Ectodermal cell (in vitro differentiated cells): ENCODE data around the gene FSTL4. TPM values are rescaled to one million over a fixed set of nuclear protein-coding genes. Genes with fewer than 3 reads are reported as not detected.

Source experiments
- H3K27ac ChIP-seq: 2 replicates; pipeline ENCODE4 v1.7.0; 2013; ENCODE audit warnings: mild to moderate bottlenecking, low read depth, low read length; ENCODE audit not compliant: insufficient read depth, poor library complexity, severe bottlenecking
- H3K27me3 ChIP-seq: 2 replicates; pipeline ENCODE4 v1.7.0; 2013; ENCODE audit warnings: mild to moderate bottlenecking, low read length; ENCODE audit not compliant: insufficient read depth, control insufficient read depth, poor library complexity, severe bottlenecking
- H3K36me3 ChIP-seq: one replicate; pipeline ENCODE4 v1.7.0; 2013; ENCODE audit warnings: low read length; ENCODE audit not compliant: control insufficient read depth, insufficient read depth
- H3K4me1 ChIP-seq: one replicate; pipeline ENCODE4 v1.7.0; 2013; ENCODE audit warnings: low read length; ENCODE audit not compliant: control insufficient read depth, insufficient read depth
- H3K4me3 ChIP-seq: 2 replicates; pipeline ENCODE4 v1.7.0; 2013; ENCODE audit warnings: low read depth, low read length, control low read depth; ENCODE audit not compliant: insufficient read depth
- H3K9me3 ChIP-seq: 2 replicates; pipeline ENCODE4 v1.7.0; 2013; ENCODE audit warnings: mild to moderate bottlenecking, low read length, moderate library complexity; ENCODE audit not compliant: control insufficient read depth
- whole genome bisulfite sequencing, 2 experiments: methylation state at CpG; one replicate each; pipeline ENCODE4 v1.1.7; 2013; ENCODE audit warnings: missing lambda C conversion rate in 2 of 2; 5-methylcytosine and 5-hydroxymethylcytosine counted together
- polyA plus RNA-seq, 4 experiments: library from polyadenylated mRNA; stranded (reverse); fragments of 50-300 nt; gene quantifications; one replicate each; pipeline ENCODE4 v1.2.3, GENCODE V29; 2013

Gene FSTL4
- polyA plus RNA-seq (2013, experiment 1 of 4), result 2.1 TPM
- 1.9 TPM for polyA plus RNA-seq (2013, experiment 2 of 4)
- 2.0 TPM for polyA plus RNA-seq (2013, experiment 3 of 4)
- polyA plus RNA-seq (2013, experiment 4 of 4), result 0.85 TPM

GRCh38 chr5:133612249-133612860 lies at the start of gene FSTL4:
Gene FSTL4 (minus strand): TSS chr5:133612541.
- WGBS, 2 experiments, result 1% methylated on average over 74 of the region's 74 CpGs

DNA sequence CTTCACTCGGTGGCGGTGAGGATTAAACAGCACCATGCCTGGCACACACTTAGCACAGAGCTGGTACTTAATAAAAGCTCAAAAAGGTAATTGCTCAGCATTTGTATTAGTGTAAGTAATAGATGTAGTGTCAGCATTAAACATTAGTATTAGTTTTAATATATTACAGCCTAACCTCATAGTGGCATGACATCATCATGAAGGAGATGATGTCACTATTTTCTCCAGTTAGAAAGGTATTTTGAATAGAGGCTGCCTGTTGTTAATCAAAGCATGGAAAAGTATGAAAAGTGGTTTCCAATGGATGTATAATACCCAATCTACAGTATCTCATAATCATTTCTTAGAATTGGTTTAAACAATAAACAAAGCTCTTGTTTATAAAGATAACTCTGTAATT lies 49.0 kb upstream of the FSTL4 start:
- no peak overlapping the region for H3K4me3 ChIP-seq
- H3K27me3 ChIP-seq, result no peaks in the 10 kb centered on the region
- 95 to 97% methylated on average over 2 of the region's 2 CpGs for WGBS, 2 experiments

More at GRCh38 chr5:133612249-133612860, at the start of gene FSTL4:
- H3K27me3 ChIP-seq, result peaks cover 81% of the 10 kb centered on the region
- H3K27ac ChIP-seq, result no peak within 1 kb of the TSS
- peak within 1 kb of the TSS; percentile 10 for H3K4me3 ChIP-seq
- no peaks in the 10 kb centered on the region for H3K9me3 ChIP-seq
- no peaks in the 10 kb centered on the region for H3K36me3 ChIP-seq
- H3K4me1 ChIP-seq, result no peaks in the 10 kb centered on the region

GRCh38 chr5:133658327-133658726 lies 46.0 kb upstream of the FSTL4 start:
- 100% methylated on average over 1 of the region's 1 CpG; no CpG with 5 or more reads in 1 of the 2 experiments for WGBS, 2 experiments

More for the DNA sequence above, 49.0 kb upstream of the FSTL4 start:
- Histone ChIP-seq H3K4me1 (no peaks in the 10 kb centered on the region), H3K27ac (no peak overlapping the region), H3K36me3 (no peaks in the 10 kb centered on the region), H3K9me3 (no peaks in the 10 kb centered on the region)

DNA sequence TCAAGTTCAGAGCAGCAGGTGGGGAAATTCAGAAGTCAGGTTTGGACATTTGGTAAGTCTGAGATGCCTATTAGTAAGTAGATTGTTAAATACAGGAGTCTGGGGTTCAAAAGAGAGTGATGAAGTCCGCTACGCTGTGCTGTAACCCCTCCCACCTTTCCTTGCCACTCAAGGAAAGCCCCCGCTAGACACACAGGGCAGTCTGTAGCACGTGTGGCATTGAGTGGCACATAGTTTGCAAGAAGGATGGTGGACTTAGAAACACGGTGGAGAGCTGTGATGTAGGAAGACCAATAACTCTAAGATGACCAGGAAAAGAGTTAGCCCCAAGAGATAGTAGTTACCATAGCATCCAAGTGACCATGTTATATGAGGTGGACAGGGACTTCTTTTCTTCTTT lies 44.7 kb upstream of the FSTL4 start:
- Histone ChIP-seq H3K4me3 (no peak overlapping the region), H3K9me3 (no peaks in the 10 kb centered on the region), H3K27ac (no peak overlapping the region), H3K4me1 (no peaks in the 10 kb centered on the region), H3K36me3 (no peaks in the 10 kb centered on the region), H3K27me3 (no peaks in the 10 kb centered on the region)
- 89 to 91% methylated on average over 5 of the region's 5 CpGs for WGBS, 2 experiments

More at GRCh38 chr5:133658327-133658726, 46.0 kb upstream of the FSTL4 start:
- no peaks in the 10 kb centered on the region for H3K4me1 ChIP-seq
- no peaks in the 10 kb centered on the region for H3K9me3 ChIP-seq
- H3K4me3 ChIP-seq, result no peak overlapping the region
- no peak overlapping the region for H3K27ac ChIP-seq
- H3K27me3 ChIP-seq, result no peaks in the 10 kb centered on the region
- H3K36me3 ChIP-seq, result no peaks in the 10 kb centered on the region

DNA sequence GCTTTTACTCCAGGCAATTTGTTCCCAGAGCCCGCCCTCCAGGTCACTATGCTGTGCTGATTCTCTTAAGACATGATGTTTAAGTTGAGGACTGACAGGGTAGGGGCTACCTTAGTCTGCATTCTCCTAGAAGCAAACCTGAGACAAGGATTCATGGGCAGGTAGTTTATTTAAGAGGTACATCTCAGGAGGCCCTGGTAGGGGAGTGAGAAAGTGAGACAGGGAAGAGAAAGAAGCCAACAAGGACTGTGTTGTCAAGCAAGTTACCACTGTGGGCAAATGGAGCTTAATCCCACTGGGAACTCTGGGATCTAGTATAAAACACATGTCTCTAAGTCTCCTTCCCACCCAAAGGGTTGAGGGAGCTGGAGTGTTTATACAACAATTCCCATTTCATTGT lies 43.6 kb upstream of the FSTL4 start:
- H3K4me3 ChIP-seq, result no peak overlapping the region
- H3K4me1 ChIP-seq, result no peaks in the 10 kb centered on the region
- H3K9me3 ChIP-seq, result no peaks in the 10 kb centered on the region
- H3K36me3 ChIP-seq, result no peaks in the 10 kb centered on the region
- no peak overlapping the region for H3K27ac ChIP-seq
- WGBS, 2 experiments, result 91 to 92% methylated on average over 1 of the region's 1 CpG
- no peaks in the 10 kb centered on the region for H3K27me3 ChIP-seq

- Histone ChIP-seq H3K9me3 (no peaks in the 10 kb centered on the region), H3K4me1 (no peaks in the 10 kb centered on the region), H3K4me3 (no peak overlapping the region), H3K27ac (no peak overlapping the region), H3K27me3 (no peaks in the 10 kb centered on the region), H3K36me3 (no peaks in the 10 kb centered on the region)
- 92 to 95% methylated on average over 4 of the region's 4 CpGs for WGBS, 2 experiments
These were observed 41.4 kb upstream of the FSTL4 start for GRCh38 chr5:133653760-133654049.

GRCh38 chr5:133652951-133653759 lies 40.8 kb upstream of the FSTL4 start:
- no peaks in the 10 kb centered on the region for H3K4me1 ChIP-seq
- 87 to 88% methylated on average over 9 of the region's 9 CpGs for WGBS, 2 experiments
- no peaks in the 10 kb centered on the region for H3K27me3 ChIP-seq
- H3K4me3 ChIP-seq, result no peak overlapping the region
- no peaks in the 10 kb centered on the region for H3K36me3 ChIP-seq
- no peak overlapping the region for H3K27ac ChIP-seq
- H3K9me3 ChIP-seq, result no peaks in the 10 kb centered on the region

GRCh38 chr5:133644000-133644865 lies 31.9 kb upstream of the FSTL4 start:
- Histone ChIP-seq H3K36me3 (no peaks in the 10 kb centered on the region), H3K9me3 (no peaks in the 10 kb centered on the region), H3K27ac (no peak overlapping the region), H3K27me3 (no peaks in the 10 kb centered on the region), H3K4me1 (peaks cover 3% of the 10 kb centered on the region), H3K4me3 (no peak overlapping the region)
- WGBS, 2 experiments, result 87 to 92% methylated on average over 8 of the region's 8 CpGs

- Histone ChIP-seq H3K27me3 (no peaks in the 10 kb centered on the region), H3K36me3 (no peaks in the 10 kb centered on the region), H3K9me3 (no peaks in the 10 kb centered on the region), H3K27ac (no peak overlapping the region), H3K4me1 (peaks cover 3% of the 10 kb centered on the region), H3K4me3 (no peak overlapping the region)
- WGBS, 2 experiments, result 94 to 97% methylated on average over 4 of the region's 4 CpGs
These were observed 31.0 kb upstream of the FSTL4 start for GRCh38 chr5:133643365-133643764.
